Esophagus squamous epithelium (tissue), 4 donors: ENCODE data around the gene PRKCE.

ENCODE experiments used
- CTCF ChIP-seq, 6 experiments: fragments of 450-650 bp in 4 of 6; fragments of 200-600 bp in 2 of 6; sonication (generic) in 2 of 6; IDR thresholded peaks; one replicate each; pipeline ENCODE4 v1.5.1; 2016 to 2019; ENCODE audit warnings: antibody characterized with exemption in 6 of 6, mild to moderate bottlenecking in 4 of 6, moderate library complexity in 4 of 6
- POLR2A ChIP-seq, 4 donors: fragments of 450-650 bp; IDR thresholded peaks; one replicate each; pipeline ENCODE4 v1.6.1; 2017; ENCODE audit warnings: antibody characterized with exemption in 4 of 4, mild to moderate bottlenecking in 4 of 4, moderate library complexity in 3 of 4

- TF ChIP-seq POLR2A (IDR thresholded peaks at IDR 0.05) (no peak), CTCF (IDR thresholded peaks at IDR 0.05) (no peak)
These were observed 199.1 kb downstream of the PRKCE start for GRCh38 chr2:45850558-45850957.
